ACC112 (cell line): ENCODE results near the gene CYB561A3.

ENCODE experiments used
- H2AFZ ChIP-seq: fragments of 200-600 bp; sonication (generic); one replicate; pipeline ENCODE4 v1.6.0; 2017; ENCODE audit warnings: antibody characterized with exemption, low read length; ENCODE audit not compliant: unreplicated experiment
- H3K27ac ChIP-seq: fragments of 200-600 bp; sonication (generic); 2 replicates; pipeline ENCODE4 v1.5.1; 2014; ENCODE audit warnings: low read depth, mild to moderate bottlenecking, antibody characterized with exemption, low read length, moderate library complexity
- H3K27me3 ChIP-seq: fragments of 200-600 bp; sonication (generic); 2 replicates; pipeline ENCODE4 v1.6.1; 2014; ENCODE audit warnings: mild to moderate bottlenecking, antibody characterized with exemption, low read length, moderate library complexity, mixed read lengths; ENCODE audit not compliant: insufficient read depth
- H3K36me3 ChIP-seq: fragments of 200-600 bp; sonication (generic); 2 replicates; pipeline ENCODE4 v1.6.1; 2016; ENCODE audit warnings: mild to moderate bottlenecking, antibody characterized with exemption, low read length, moderate library complexity, mixed read lengths; ENCODE audit not compliant: insufficient read depth
- H3K4me1 ChIP-seq: fragments of 200-600 bp; sonication (generic); one replicate; pipeline ENCODE4 v1.6.1; 2016; ENCODE audit warnings: low read length, mixed read lengths; ENCODE audit not compliant: insufficient read depth, unreplicated experiment, control insufficient read depth
- H3K4me3 ChIP-seq: fragments of 200-600 bp; sonication (generic); 2 replicates; pipeline ENCODE4 v1.5.1; 2014; ENCODE audit warnings: mild to moderate bottlenecking, low read depth, low read length
- H3K79me2 ChIP-seq: fragments of 200-600 bp; sonication (generic); one replicate; pipeline ENCODE4 v1.6.0; 2016; ENCODE audit warnings: low read length; ENCODE audit not compliant: control insufficient read depth, unreplicated experiment, insufficient read depth

The CYB561A3 gene

DNA sequence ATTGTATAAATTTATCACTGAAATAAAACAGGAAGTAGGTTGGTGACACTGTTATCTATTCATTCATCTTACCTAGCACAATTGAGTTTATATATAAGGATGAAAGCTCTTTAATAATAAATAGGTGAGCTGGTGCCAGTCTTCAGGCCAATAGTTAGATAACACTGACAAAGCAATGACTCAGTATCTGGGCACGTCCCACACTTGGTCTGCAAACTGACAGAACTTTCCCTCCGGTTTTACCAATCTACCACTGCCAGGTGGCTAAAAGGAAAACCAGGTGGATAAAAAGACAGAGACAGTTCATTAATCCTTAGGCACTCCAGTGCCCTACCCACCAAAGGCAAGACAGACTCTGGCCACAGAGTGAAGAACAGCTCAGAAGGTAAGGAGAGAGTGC is 46.4 kb downstream of the CYB561A3 start:
- H3K4me3 ChIP-seq, result no peak overlapping the region
- no peaks in the 10 kb centered on the region for H3K27me3 ChIP-seq
- H3K4me1 ChIP-seq, result no peaks in the 10 kb centered on the region
- peaks cover 39% of the 10 kb centered on the region for H3K36me3 ChIP-seq
- no peak overlapping the region for H3K27ac ChIP-seq
- H2AFZ ChIP-seq, result no peak overlapping the region
- H3K79me2 ChIP-seq, result no peaks in the 10 kb centered on the region

DNA sequence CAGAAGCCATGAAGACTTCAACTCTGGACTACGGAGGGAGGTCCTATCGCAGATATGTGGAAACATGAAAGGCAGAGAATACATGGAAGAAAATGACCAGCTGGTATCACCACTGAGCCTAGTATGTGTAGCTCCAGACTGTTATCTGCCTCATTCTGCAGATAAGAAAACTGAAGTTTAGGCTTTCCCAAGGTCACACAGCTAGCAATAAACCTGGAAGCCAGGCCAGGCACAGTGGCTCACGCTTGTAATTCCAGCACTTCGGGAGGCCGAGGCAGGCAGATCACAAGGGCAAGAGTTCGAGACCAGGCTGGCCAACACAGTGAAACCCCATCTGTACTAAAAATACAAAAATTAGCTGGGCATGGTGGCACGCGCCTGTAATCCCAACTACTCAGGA is 50.9 kb downstream of the CYB561A3 start:
- Histone ChIP-seq H3K4me3 (no peak overlapping the region), H3K27ac (no peak overlapping the region), H3K36me3 (peaks cover 57% of the 10 kb centered on the region)

DNA sequence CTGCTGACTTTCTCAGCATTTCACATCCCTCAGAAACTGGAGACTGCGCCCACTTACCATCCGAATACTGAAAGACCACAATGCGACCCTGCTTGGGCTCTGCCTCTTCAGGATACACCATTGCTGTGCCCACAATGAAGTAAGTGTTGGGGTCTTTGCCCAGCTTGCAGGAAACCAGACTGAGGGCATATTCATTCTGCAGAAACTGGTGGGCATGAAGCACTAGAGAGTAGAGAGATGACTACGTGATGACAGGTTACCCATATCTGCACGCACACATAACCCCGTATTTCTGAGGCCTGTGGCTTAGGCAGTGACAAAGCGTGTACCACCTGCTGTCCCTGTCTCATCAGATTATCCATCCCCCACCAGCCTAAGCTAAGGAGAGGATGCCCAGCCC is 51.9 kb downstream of the CYB561A3 start:
- no peaks in the 10 kb centered on the region for H3K27me3 ChIP-seq

More for the DNA sequence above, 50.9 kb downstream of the CYB561A3 start:
- Histone ChIP-seq H3K79me2 (no peaks in the 10 kb centered on the region), H3K27me3 (no peaks in the 10 kb centered on the region), H2AFZ (no peak overlapping the region), H3K4me1 (no peaks in the 10 kb centered on the region)

DNA sequence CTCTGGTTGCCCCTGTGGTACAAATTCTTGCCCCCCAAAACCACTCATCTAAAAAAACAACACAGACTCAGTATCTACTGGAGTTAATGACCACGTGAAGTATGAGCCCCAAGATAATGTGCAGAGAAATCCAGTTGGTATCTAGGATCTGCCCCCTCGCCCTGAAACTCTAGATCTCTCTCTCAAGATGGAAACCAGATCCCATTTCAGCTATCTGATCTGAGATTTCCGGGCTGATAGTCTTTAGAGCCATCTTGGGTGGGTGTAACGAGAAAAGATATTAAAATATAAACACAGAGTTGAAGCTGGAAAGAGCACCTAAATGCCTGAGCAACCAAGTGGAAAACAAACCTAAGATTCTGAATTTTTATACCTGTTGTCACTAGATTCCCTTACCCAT is 52.5 kb downstream of the CYB561A3 start:
- no peaks in the 10 kb centered on the region for H3K79me2 ChIP-seq
- peaks cover 47% of the 10 kb centered on the region; the same call in 1 of the 2 replicates for H3K36me3 ChIP-seq
- H3K4me1 ChIP-seq, result no peaks in the 10 kb centered on the region
- H3K4me3 ChIP-seq, result no peak overlapping the region
- no peak overlapping the region for H2AFZ ChIP-seq
- no peak overlapping the region for H3K27ac ChIP-seq
- no peaks in the 10 kb centered on the region for H3K27me3 ChIP-seq

More for the DNA sequence above, 51.9 kb downstream of the CYB561A3 start:
- peaks cover 51% of the 10 kb centered on the region for H3K36me3 ChIP-seq
- H3K4me1 ChIP-seq, result no peaks in the 10 kb centered on the region
- H3K79me2 ChIP-seq, result no peaks in the 10 kb centered on the region
- no peak overlapping the region for H3K4me3 ChIP-seq
- no peak overlapping the region for H2AFZ ChIP-seq
- H3K27ac ChIP-seq, result no peak overlapping the region

DNA sequence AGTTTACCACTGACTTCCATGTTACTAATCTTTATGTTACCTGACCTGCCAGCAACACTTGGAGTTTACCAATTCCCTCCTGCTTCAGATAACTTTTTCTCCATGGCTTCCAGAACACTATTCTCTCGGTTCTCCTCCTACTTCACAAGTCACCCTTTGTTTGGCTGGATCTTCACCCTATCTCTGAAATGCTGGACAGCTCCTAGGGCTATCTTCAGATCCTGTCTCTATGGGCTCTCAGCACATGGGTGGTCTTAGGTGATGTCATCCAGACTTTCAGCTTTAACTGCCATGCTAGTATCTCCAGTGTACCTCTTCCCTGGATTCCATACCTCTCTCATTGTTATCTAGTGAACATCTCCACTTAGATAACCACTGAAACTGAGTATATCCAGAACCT is 54.3 kb downstream of the CYB561A3 start:
- no peak overlapping the region for H3K27ac ChIP-seq
- peaks cover 43% of the 10 kb centered on the region; the same call in 1 of the 2 replicates for H3K36me3 ChIP-seq
- no peak overlapping the region for H2AFZ ChIP-seq
- H3K79me2 ChIP-seq, result no peaks in the 10 kb centered on the region
- no peak overlapping the region for H3K4me3 ChIP-seq
- no peaks in the 10 kb centered on the region for H3K27me3 ChIP-seq
- no peaks in the 10 kb centered on the region for H3K4me1 ChIP-seq

DNA sequence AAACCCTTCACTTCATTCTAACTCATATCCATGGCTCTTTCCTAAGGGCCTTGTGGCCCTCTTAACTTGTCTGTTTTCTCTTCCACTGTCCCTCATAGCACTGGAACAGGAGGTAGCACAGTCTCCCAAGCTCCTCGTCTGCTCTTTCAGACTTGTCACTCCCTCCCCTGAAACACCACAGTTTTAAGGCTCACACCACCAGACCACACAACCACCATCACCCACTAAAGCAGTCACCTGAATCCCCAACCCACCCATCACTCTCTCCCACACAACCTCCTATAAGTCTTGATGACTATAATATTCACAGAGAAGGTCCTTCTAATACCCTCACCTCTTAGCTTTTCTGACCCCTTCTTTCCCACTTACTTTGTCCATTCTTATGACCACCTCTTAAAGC is 55.5 kb downstream of the CYB561A3 start:
- no peak overlapping the region for H2AFZ ChIP-seq
- H3K27me3 ChIP-seq, result no peaks in the 10 kb centered on the region
- H3K36me3 ChIP-seq, result peaks cover 47% of the 10 kb centered on the region; the same call in 1 of the 2 replicates
- no peak overlapping the region for H3K27ac ChIP-seq
- H3K79me2 ChIP-seq, result no peaks in the 10 kb centered on the region
- H3K4me1 ChIP-seq, result no peaks in the 10 kb centered on the region
- no peak overlapping the region for H3K4me3 ChIP-seq

DNA sequence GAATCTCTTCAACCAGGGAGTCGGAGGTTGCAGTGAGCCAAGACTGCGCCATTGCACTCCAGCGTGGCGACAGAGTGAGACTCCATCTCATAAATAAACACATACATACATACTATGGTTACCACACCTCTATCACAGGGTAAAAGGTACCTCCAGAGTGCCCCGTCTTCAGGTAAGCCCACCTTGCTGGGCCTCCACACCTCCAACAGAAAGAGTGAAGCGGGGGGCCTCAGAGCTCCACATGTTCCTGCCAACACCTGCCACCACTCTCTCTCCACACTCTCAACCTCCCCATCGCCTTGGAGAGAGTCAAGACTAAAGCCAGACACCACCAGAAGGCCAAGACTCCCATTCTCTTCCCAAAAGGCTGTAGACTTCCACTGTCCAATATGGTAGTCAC is 56.3 kb downstream of the CYB561A3 start:
- H3K79me2 ChIP-seq, result no peaks in the 10 kb centered on the region
- no peak overlapping the region for H2AFZ ChIP-seq
- H3K36me3 ChIP-seq, result peaks cover 50% of the 10 kb centered on the region; the same call in 1 of the 2 replicates
- H3K27ac ChIP-seq, result no peak overlapping the region
- H3K27me3 ChIP-seq, result no peaks in the 10 kb centered on the region
- no peak overlapping the region for H3K4me3 ChIP-seq
- no peaks in the 10 kb centered on the region for H3K4me1 ChIP-seq

DNA sequence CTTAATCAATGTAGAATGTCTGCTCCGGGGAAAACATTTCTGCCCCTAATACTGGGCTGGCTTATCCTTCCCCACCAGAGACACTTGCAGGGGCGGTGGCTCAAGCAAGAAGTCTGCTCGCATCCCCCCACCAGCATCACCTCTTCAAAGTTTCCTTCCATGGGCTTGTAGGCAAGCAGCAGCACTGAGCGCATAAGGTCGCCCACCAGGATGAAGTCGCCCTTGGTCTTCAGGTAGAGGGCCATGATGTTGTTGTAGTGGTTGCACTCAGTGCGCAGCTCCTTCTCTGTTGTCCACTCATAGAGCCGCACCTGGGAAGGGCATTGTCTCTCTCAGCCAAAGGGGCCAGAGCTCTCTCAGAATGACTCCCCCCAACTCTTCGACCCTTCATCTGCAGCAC is 58.0 kb downstream of the CYB561A3 start:
- Histone ChIP-seq H2AFZ (no peak overlapping the region), H3K36me3 (peaks cover 45% of the 10 kb centered on the region; the same call in 1 of the 2 replicates), H3K27ac (no peak overlapping the region), H3K27me3 (no peaks in the 10 kb centered on the region), H3K79me2 (no peaks in the 10 kb centered on the region), H3K4me1 (peaks cover 6% of the 10 kb centered on the region), H3K4me3 (no peak overlapping the region)

DNA sequence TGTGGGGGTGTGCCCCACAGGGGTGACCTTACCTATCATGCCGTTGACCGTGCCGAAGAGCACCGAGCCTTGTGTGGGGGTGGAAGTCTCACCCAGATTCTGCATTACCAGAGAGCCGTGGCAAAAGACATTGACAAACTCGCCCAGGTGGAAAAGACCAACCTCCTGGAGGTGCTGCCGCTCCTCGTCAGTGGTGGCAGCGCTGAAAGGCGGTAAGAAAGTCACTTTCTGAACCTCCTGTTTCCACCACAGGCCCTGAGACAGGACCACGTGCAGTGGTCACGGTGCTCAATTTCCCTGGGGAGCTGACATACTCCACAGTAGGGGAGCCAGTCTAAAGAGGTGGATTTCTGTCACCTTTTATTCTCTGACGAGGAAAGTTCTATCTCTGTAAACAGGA is 59.1 kb downstream of the CYB561A3 start:
- H3K27me3 ChIP-seq, result no peaks in the 10 kb centered on the region
- H2AFZ ChIP-seq, result no peak overlapping the region
- H3K27ac ChIP-seq, result no peak overlapping the region
- peaks cover 17% of the 10 kb centered on the region for H3K4me1 ChIP-seq
- H3K36me3 ChIP-seq, result peaks cover 38% of the 10 kb centered on the region; the same call in 1 of the 2 replicates
- H3K4me3 ChIP-seq, result no peak overlapping the region
- no peaks in the 10 kb centered on the region for H3K79me2 ChIP-seq
